IMR-90 (cell line): ENCODE data around the gene PLA2G4E.

Source experiments
- BHLHE40 ChIP-seq: fragments of 150-350 bp; IDR thresholded peaks from 2 replicates; pipeline ENCODE4 v1.6.1; 2016; ENCODE audit warnings: mild to moderate bottlenecking, low read depth, low read length
- CEBPB ChIP-seq: IDR thresholded peaks from 2 replicates; pipeline ENCODE4 v1.6.1; 2012; ENCODE audit warnings: low read depth, low read length, improper control_type of control experiment
- CHD1 ChIP-seq: IDR thresholded peaks from 2 replicates; pipeline ENCODE4 v1.6.1; 2012; ENCODE audit warnings: low read depth, low read length, improper control_type of control experiment
- MAZ ChIP-seq: IDR thresholded peaks from 2 replicates; pipeline ENCODE4 v1.6.1; 2012; ENCODE audit warnings: low read depth, mild to moderate bottlenecking, low read length, improper control_type of control experiment, moderate library complexity, borderline replicate concordance
- POLR2A ChIP-seq: IDR thresholded peaks from 2 replicates; pipeline ENCODE4 v1.6.1; 2012; ENCODE audit warnings: mild to moderate bottlenecking, low read depth, low read length
- RFX5 ChIP-seq: IDR thresholded peaks from 2 replicates; pipeline ENCODE4 v1.8.0; 2012; ENCODE audit warnings: low read depth, mild to moderate bottlenecking, low read length, moderate library complexity
- TF ChIP-seq, protein P1 (sequence below): conservative IDR thresholded peaks from 2 replicates; pipeline ENCODE4 v1.5.1; 2012; ENCODE audit warnings: mild to moderate bottlenecking, low read depth, low read length, improper control_type of control experiment
- TF ChIP-seq, protein P2 (sequence below): fragments of 150-350 bp; IDR thresholded peaks from 2 replicates; pipeline ENCODE4 v1.6.1; 2017; ENCODE audit warnings: mild to moderate bottlenecking, antibody characterized with exemption, low read length, low read depth
- TF ChIP-seq, protein P3 (sequence below): fragments of 150-350 bp; IDR thresholded peaks from 2 replicates; pipeline ENCODE4 v1.6.1; 2016; ENCODE audit warnings: low read depth, mild to moderate bottlenecking, low read length, moderate library complexity, borderline replicate concordance

DNA sequence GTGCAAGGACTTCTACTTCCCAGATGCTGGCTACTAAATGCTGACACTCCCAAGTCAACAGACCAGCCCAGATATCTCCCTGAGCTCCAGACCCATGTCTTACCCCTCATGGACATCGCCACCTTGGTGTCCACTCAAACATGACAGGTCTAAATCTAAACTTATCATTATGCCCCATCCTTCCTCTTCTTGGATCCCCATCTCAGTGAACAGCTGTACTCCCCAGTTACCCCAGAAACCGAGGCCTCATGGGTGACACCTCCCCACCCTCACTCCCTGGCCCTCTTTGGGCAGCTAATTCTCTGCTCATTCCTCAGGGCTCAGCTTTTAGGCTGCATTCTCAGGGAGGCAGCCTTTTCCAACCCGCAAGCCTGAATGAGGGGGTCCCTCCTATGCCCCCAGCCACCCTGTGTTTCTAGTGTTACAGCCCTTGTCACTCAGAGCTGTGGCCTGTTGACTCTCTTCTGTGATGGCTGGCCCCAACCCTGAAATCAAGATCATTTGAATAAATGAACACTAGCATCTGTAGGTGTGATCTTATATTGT is 53.8 kb downstream of the PLA2G4E start:
- TF ChIP-seq, protein P1, sequence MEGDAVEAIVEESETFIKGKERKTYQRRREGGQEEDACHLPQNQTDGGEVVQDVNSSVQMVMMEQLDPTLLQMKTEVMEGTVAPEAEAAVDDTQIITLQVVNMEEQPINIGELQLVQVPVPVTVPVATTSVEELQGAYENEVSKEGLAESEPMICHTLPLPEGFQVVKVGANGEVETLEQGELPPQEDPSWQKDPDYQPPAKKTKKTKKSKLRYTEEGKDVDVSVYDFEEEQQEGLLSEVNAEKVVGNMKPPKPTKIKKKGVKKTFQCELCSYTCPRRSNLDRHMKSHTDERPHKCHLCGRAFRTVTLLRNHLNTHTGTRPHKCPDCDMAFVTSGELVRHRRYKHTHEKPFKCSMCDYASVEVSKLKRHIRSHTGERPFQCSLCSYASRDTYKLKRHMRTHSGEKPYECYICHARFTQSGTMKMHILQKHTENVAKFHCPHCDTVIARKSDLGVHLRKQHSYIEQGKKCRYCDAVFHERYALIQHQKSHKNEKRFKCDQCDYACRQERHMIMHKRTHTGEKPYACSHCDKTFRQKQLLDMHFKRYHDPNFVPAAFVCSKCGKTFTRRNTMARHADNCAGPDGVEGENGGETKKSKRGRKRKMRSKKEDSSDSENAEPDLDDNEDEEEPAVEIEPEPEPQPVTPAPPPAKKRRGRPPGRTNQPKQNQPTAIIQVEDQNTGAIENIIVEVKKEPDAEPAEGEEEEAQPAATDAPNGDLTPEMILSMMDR: no peak
- TF ChIP-seq MAZ (no peak), BHLHE40 (no peak), POLR2A (no peak), CHD1 (no peak), RFX5 (no peak), CEBPB (no peak)
- TF ChIP-seq, protein P2, sequence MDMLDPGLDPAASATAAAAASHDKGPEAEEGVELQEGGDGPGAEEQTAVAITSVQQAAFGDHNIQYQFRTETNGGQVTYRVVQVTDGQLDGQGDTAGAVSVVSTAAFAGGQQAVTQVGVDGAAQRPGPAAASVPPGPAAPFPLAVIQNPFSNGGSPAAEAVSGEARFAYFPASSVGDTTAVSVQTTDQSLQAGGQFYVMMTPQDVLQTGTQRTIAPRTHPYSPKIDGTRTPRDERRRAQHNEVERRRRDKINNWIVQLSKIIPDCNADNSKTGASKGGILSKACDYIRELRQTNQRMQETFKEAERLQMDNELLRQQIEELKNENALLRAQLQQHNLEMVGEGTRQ: no peak
- TF ChIP-seq, protein P3, sequence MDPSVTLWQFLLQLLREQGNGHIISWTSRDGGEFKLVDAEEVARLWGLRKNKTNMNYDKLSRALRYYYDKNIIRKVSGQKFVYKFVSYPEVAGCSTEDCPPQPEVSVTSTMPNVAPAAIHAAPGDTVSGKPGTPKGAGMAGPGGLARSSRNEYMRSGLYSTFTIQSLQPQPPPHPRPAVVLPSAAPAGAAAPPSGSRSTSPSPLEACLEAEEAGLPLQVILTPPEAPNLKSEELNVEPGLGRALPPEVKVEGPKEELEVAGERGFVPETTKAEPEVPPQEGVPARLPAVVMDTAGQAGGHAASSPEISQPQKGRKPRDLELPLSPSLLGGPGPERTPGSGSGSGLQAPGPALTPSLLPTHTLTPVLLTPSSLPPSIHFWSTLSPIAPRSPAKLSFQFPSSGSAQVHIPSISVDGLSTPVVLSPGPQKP: no peak
